Uterus (tissue), 4 donors: ENCODE measurements around the gene SLC24A5. TPM values are rescaled to one million over a fixed set of nuclear protein-coding genes. Genes with fewer than 3 reads are reported as not detected.

Experiments
- DNase-seq, 2 donors: peaks; one replicate each; pipeline ENCODE4 v3.0.0-alpha.2; 2019 to 2020
- H3K27ac ChIP-seq, 2 donors: fragments of 200-600 bp; sonication (generic); 1 replicate in 1 of 2; 2 replicates in 1 of 2; pipeline ENCODE4 v1.5.1; 2016 to 2018
- H3K27me3 ChIP-seq, 2 donors: fragments of 200-600 bp; sonication (generic); one replicate each; pipeline ENCODE4 v1.5.1; 2018 to 2019; ENCODE audit warnings: control low read depth in 1 of 2
- H3K36me3 ChIP-seq, 2 donors: fragments of 200-600 bp; sonication (generic); one replicate each; pipeline ENCODE4 v1.5.1; 2019; ENCODE audit warnings: control low read depth in 1 of 2
- H3K4me1 ChIP-seq, 2 donors: fragments of 200-600 bp; sonication (generic); one replicate each; pipeline ENCODE4 v1.5.1; 2018 to 2019; ENCODE audit warnings: control low read depth in 1 of 2
- H3K4me3 ChIP-seq, 2 donors: fragments of 200-600 bp; sonication (generic); 1 replicate in 1 of 2; 2 replicates in 1 of 2; pipeline ENCODE4 v1.5.1; 2018 to 2019; ENCODE audit warnings: mild to moderate bottlenecking in 1 of 2
- H3K9me3 ChIP-seq, 2 donors: fragments of 200-600 bp; sonication (generic); one replicate each; pipeline ENCODE4 v1.5.1; 2019; ENCODE audit warnings: control low read depth in 1 of 2
- CTCF ChIP-seq, 4 experiments: fragments of 200-600 bp in 2 of 4; fragments of 450-650 bp in 2 of 4; sonication (generic) in 2 of 4; IDR thresholded peaks; one replicate each; pipeline ENCODE4 v1.5.1; 2016 to 2019; ENCODE audit warnings: antibody characterized with exemption in 4 of 4, mild to moderate bottlenecking in 2 of 4, moderate library complexity in 1 of 4
- POLR2A ChIP-seq, 2 donors: fragments of 450-650 bp; IDR thresholded peaks; one replicate each; pipeline ENCODE4 v1.6.1; 2016; ENCODE audit warnings: antibody characterized with exemption in 2 of 2, mild to moderate bottlenecking in 1 of 2, moderate library complexity in 1 of 2
- intact Hi-C: fragments of 100-400 bp; cut with DNase I; formaldehyde crosslinking; loops from one replicate; pipeline ENCODE4 v1.15.1; 2023; ENCODE audit warnings: low total_unique reads
- total RNA-seq, 4 donors: library from RNA; depleted of rRNA in 3 of 4; stranded (reverse); fragments of >200 nt in 3 of 4; gene quantifications; one replicate each; pipeline versions ENCODE4 v1.1.0 to v1.2.4, GENCODE V29; 2014 to 2023
- donor health status: DM: yes; HTN: yes; CAD: no.

Gene SLC24A5
- total RNA-seq, 4 donors from 2014 or later, result 0.29 TPM; not detected in 3

GRCh38 chr15:48121849-48122248, 1.1 kb downstream of the SLC24A5 start:
- Histone ChIP-seq H3K36me3 (no peaks in the 10 kb centered on the region), H3K4me3 (no peak overlapping the region), H3K9me3 (no peaks in the 10 kb centered on the region), H3K27me3 (no peaks in the 10 kb centered on the region), H3K27ac (no peak overlapping the region), H3K4me1 (no peaks in the 10 kb centered on the region)
- intact Hi-C loops, result no loop called here
- DNase-seq, result no peak
- TF ChIP-seq CTCF (IDR thresholded peaks at IDR 0.05) (no peak), POLR2A (IDR thresholded peaks at IDR 0.05) (no peak)

GRCh38 chr15:48126667-48127355, 6.0 kb downstream of the SLC24A5 start:
- Histone ChIP-seq H3K4me1 (no peaks in the 10 kb centered on the region), H3K36me3 (no peaks in the 10 kb centered on the region)
- TF ChIP-seq POLR2A (IDR thresholded peaks at IDR 0.05) (no peak), CTCF (IDR thresholded peaks at IDR 0.05) (no peak)

DNA sequence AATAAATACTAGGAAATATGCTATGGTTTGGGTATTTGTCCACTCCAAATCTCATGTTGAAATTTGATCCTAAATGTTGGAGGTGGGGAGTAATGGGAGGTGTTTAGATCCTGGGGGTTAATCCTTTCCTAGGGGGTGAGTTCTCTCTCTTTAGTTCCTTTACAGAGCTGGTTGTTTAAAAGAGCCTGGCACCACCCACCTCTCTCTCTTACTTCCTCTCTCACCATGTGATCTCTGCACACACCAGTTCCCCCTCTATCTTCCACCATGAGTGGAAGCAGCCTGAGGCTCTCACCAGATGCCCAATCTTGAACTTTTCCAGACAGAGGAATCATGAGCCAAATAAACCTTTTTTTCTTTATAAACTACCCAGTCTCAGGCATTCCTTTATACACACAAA, 10.5 kb downstream of the SLC24A5 start:
- Histone ChIP-seq H3K27me3 (no peaks in the 10 kb centered on the region), H3K4me1 (no peaks in the 10 kb centered on the region), H3K27ac (no peak overlapping the region), H3K9me3 (no peaks in the 10 kb centered on the region), H3K36me3 (no peaks in the 10 kb centered on the region), H3K4me3 (no peak overlapping the region)
- DNase-seq, result no peak
- intact Hi-C loops, result no loop called here
- TF ChIP-seq POLR2A (IDR thresholded peaks at IDR 0.05), result no peak

More at GRCh38 chr15:48126667-48127355, 6.0 kb downstream of the SLC24A5 start:
- Histone ChIP-seq H3K27me3 (no peaks in the 10 kb centered on the region), H3K9me3 (no peaks in the 10 kb centered on the region), H3K27ac (no peak overlapping the region), H3K4me3 (no peak overlapping the region)
- DNase-seq, result no peak
- intact Hi-C loops, result no loop called here

DNA sequence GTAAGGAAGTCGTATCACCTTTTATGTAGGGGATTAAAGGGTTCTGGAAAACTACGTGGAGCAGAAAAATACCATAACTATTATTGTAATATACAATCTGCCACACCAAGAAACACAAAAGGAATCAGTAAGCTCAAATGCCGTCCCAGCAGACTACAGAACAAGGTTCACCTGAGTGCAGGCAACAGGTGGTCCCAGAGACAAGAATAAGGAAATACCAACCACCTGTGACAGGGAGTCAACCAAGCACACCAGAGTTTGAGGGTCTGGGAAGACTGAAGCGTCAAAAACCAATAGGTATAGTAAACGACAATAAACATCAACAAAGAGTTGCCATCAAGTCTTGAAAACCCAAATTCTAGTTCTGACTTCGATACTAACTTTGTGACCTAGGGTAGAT, 12.1 kb downstream of the SLC24A5 start:
- no peaks in the 10 kb centered on the region for H3K4me1 ChIP-seq

DNA sequence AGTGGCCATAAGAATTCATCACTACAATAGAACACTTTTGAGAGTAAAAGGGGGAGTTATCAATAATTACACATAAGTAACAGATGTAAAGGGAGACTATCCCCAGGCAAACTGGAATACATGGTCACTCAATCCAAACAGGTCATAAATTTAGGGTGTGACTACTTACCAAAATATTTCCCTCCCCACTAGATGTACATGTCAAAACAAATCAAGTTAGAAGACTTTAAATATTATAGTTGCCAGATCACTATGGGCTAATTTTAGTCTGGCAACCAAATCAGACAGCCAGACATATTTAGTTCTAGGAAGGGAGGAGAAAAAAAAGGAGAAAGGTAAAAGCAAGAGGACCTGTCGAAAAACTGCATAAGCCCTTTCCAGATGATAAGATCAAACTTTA, 23.1 kb downstream of the SLC24A5 start:
- H3K27ac ChIP-seq, result no peak overlapping the region
- TF ChIP-seq POLR2A (IDR thresholded peaks at IDR 0.05), result no peak
- no peak for TF ChIP-seq CTCF (IDR thresholded peaks at IDR 0.05)

More for the DNA sequence above, 12.1 kb downstream of the SLC24A5 start:
- Histone ChIP-seq H3K36me3 (no peaks in the 10 kb centered on the region), H3K27me3 (no peaks in the 10 kb centered on the region), H3K27ac (no peak overlapping the region), H3K4me3 (no peak overlapping the region), H3K9me3 (no peaks in the 10 kb centered on the region)
- intact Hi-C loops, result no loop called here
- DNase-seq, result no peak
- no peak for TF ChIP-seq POLR2A (IDR thresholded peaks at IDR 0.05)
- no peak for TF ChIP-seq CTCF (IDR thresholded peaks at IDR 0.05)

More for the DNA sequence above, 23.1 kb downstream of the SLC24A5 start:
- Histone ChIP-seq H3K4me3 (no peak overlapping the region), H3K4me1 (no peaks in the 10 kb centered on the region), H3K27me3 (no peaks in the 10 kb centered on the region), H3K36me3 (no peaks in the 10 kb centered on the region), H3K9me3 (no peaks in the 10 kb centered on the region)
- DNase-seq, result no peak
- intact Hi-C loops, result no loop called here
